ENCODE results near the gene KRTAP12-3. TPM values are rescaled to one million over a fixed set of nuclear protein-coding genes. Genes with fewer than 3 reads are reported as not detected.

Gene KRTAP12-3
- total RNA-seq, 1 donor from 2014 or later = not detected

GRCh38 chr21:44677881-44678280 is 20.1 kb downstream of the KRTAP12-3 start:
- intact Hi-C loops (cut with micrococcal nuclease) = no loop called here
- Histone ChIP-seq H3K27ac (replicated peaks) (no peak overlapping the region), H3K4me1 (no peaks in the 10 kb centered on the region), H3K4me3 (no peak overlapping the region), H3K27me3 (ENCODE audit: low read depth) (peaks cover 12% of the 10 kb centered on the region), H3K9me3 (replicated peaks) (peaks cover 6% of the 10 kb centered on the region), H3K36me3 (no peaks in the 10 kb centered on the region)
- DNase-seq = no peak
- no peak for TF ChIP-seq CTCF (IDR thresholded peaks at IDR 0.05; ENCODE audit: borderline replicate concordance)

GRCh38 chr21:44681152-44681551 is 23.4 kb downstream of the KRTAP12-3 start:
- Histone ChIP-seq H3K36me3 (no peaks in the 10 kb centered on the region), H3K27ac (replicated peaks) (no peak overlapping the region), H3K9me3 (replicated peaks) (no peaks in the 10 kb centered on the region), H3K4me1 (no peaks in the 10 kb centered on the region), H3K4me3 (no peak overlapping the region), H3K27me3 (ENCODE audit: low read depth) (peaks cover 18% of the 10 kb centered on the region)
- intact Hi-C loops (cut with micrococcal nuclease) = no loop called here
- no peak for DNase-seq
- no peak for TF ChIP-seq CTCF (IDR thresholded peaks at IDR 0.05; ENCODE audit: borderline replicate concordance)

- H3K4me3 ChIP-seq = no peak within 1 kb of the TSS
- intact Hi-C loops (cut with micrococcal nuclease) = no loop called here
- H3K27me3 ChIP-seq (ENCODE audit: low read depth) = peaks cover 27% of the 10 kb centered on the region
- H3K36me3 ChIP-seq = no peaks in the 10 kb centered on the region
- no peaks in the 10 kb centered on the region for H3K4me1 ChIP-seq
- DNase-seq = no peak
- H3K27ac ChIP-seq (replicated peaks) = no peak within 1 kb of the TSS
- H3K9me3 ChIP-seq (replicated peaks) = no peaks in the 10 kb centered on the region
- no peak for TF ChIP-seq CTCF (IDR thresholded peaks at IDR 0.05; ENCODE audit: borderline replicate concordance)
These were observed 24.3 kb downstream of the KRTAP12-3 start, which contains the start of gene KRTAP12-1 for GRCh38 chr21:44681861-44682579. Gene KRTAP12-1 (minus strand): TSS chr21:44682163. CDS start chr21:44682123, 40 bp downstream.

- DNase-seq = no peak
- Histone ChIP-seq H3K36me3 (no peaks in the 10 kb centered on the region), H3K9me3 (replicated peaks) (no peaks in the 10 kb centered on the region), H3K27ac (replicated peaks) (no peak overlapping the region), H3K4me1 (no peaks in the 10 kb centered on the region), H3K4me3 (no peak overlapping the region), H3K27me3 (ENCODE audit: low read depth) (peaks cover 34% of the 10 kb centered on the region)
- no peak for TF ChIP-seq CTCF (IDR thresholded peaks at IDR 0.05; ENCODE audit: borderline replicate concordance)
- intact Hi-C loops (cut with micrococcal nuclease) = no loop called here
These were observed 24.9 kb downstream of the KRTAP12-3 start for GRCh38 chr21:44682580-44683151.

GRCh38 chr21:44684077-44684476 is 26.3 kb downstream of the KRTAP12-3 start:
- Histone ChIP-seq H3K4me1 (no peaks in the 10 kb centered on the region), H3K27ac (replicated peaks) (no peak overlapping the region), H3K27me3 (ENCODE audit: low read depth) (peaks cover 47% of the 10 kb centered on the region), H3K36me3 (no peaks in the 10 kb centered on the region), H3K4me3 (no peak overlapping the region), H3K9me3 (replicated peaks) (no peaks in the 10 kb centered on the region)
- intact Hi-C loops (cut with micrococcal nuclease) = no loop called here
- TF ChIP-seq CTCF (IDR thresholded peaks at IDR 0.05; ENCODE audit: borderline replicate concordance) = no peak
- no peak for DNase-seq
